Panc1 (cell line): ENCODE results near the gene NUSAP1. TPM values are rescaled to one million over a fixed set of nuclear protein-coding genes. Genes with fewer than 3 reads are reported as not detected.
A peak's percentile ranks its signal among the peaks of the same experiment; 100 is the strongest.

Source experiments
- ATAC-seq: fragments of 200-7000 bp; cut with Tn5 transposase; 2 replicates; pipeline ENCODE4 v1.9.1; 2020; ENCODE audit warnings: mild to moderate bottlenecking, moderate library complexity
- BruUV-seq: library from RNA; stranded (reverse); fragments of 400-500 nt; replicated peaks from 2 replicates; lab custom pipeline; 2021; lab: Mats Ljungman, UMichigan
- CTCF ChIA-PET: fragments of 300-600 bp; sonication (Branson Sonifier 250); formaldehyde crosslinking; loops from one replicate; lab custom pipeline; 2022; ENCODE audit warnings: antibody characterized with exemption; lab: Charles Lee
- POLR2A ChIA-PET: fragments of 300-600 bp; sonication (Branson Sonifier 250); formaldehyde crosslinking; loops from one replicate; lab custom pipeline; 2022; ENCODE audit warnings: antibody characterized with exemption; lab: Charles Lee
- DNase-seq: peaks from one replicate; pipeline ENCODE4 v3.0.0-alpha.2; 2010; ENCODE audit warnings: low read depth, low spot score
- H3K27ac ChIP-seq: 2 replicates; pipeline ENCODE4 v1.5.1; 2011; ENCODE audit warnings: mild to moderate bottlenecking, low read length, inconsistent platforms
- H3K27me3 ChIP-seq: fragments of 200-500 bp; sonication (Bioruptor generic); 2 replicates; pipeline ENCODE4 v1.6.0; 2014; ENCODE audit warnings: low read length, inconsistent platforms; ENCODE audit not compliant: control insufficient read depth, insufficient read depth
- H3K36me3 ChIP-seq: fragments of 200-500 bp; sonication (Bioruptor generic); 2 replicates; pipeline ENCODE4 v1.5.1; 2014; ENCODE audit warnings: inconsistent platforms, mild to moderate bottlenecking, low read length, moderate library complexity; ENCODE audit not compliant: control insufficient read depth, insufficient read depth
- H3K4me1 ChIP-seq: 2 replicates; pipeline ENCODE4 v1.5.1; 2011; ENCODE audit warnings: inconsistent platforms, mild to moderate bottlenecking, low read length, moderate library complexity; ENCODE audit not compliant: control insufficient read depth, insufficient read depth
- H3K4me3 ChIP-seq, 2 experiments: 2 replicates each; pipeline ENCODE4 v1.5.1; 2011 to 2012; ENCODE audit warnings: low read depth in 2 of 2, low read length in 2 of 2, mild to moderate bottlenecking in 2 of 2, inconsistent platforms in 1 of 2, moderate library complexity in 1 of 2
- H3K9me3 ChIP-seq: fragments of 200-500 bp; sonication (Bioruptor generic); 2 replicates; pipeline ENCODE4 v1.5.1; 2014; ENCODE audit warnings: low read depth, mild to moderate bottlenecking, inconsistent platforms, low read length, moderate library complexity; ENCODE audit not compliant: control insufficient read depth, insufficient read depth
- CTCF ChIP-seq: fragments of 450-650 bp; IDR thresholded peaks from 2 replicates; pipeline ENCODE4 v1.5.1; 2017; ENCODE audit warnings: mild to moderate bottlenecking
- POLR2AphosphoS5 ChIP-seq: IDR thresholded peaks from 2 replicates; pipeline ENCODE4 v1.6.1; 2012; ENCODE audit warnings: mild to moderate bottlenecking, low read depth, low read length, moderate library complexity
- SIN3A ChIP-seq: IDR thresholded peaks from 2 replicates; pipeline ENCODE4 v1.6.1; 2012; ENCODE audit warnings: low read depth, mild to moderate bottlenecking, low read length, moderate library complexity, borderline replicate concordance; ENCODE audit not compliant: insufficient read depth
- TCF7L2 ChIP-seq: IDR thresholded peaks from 2 replicates; pipeline ENCODE4 v1.6.1; 2011; ENCODE audit warnings: mild to moderate bottlenecking, low read depth, low read length, inconsistent platforms
- in situ Hi-C: cut with HindIII; loops from 2 replicates; pipeline ENCODE4 v1.10.0; 2016; ENCODE audit warnings: low sequenced_read_pairs, low pct_unique_long_range_greater_than_20kb
- intact Hi-C: fragments of 100-400 bp; cut with micrococcal nuclease; formaldehyde crosslinking; loops from one replicate; pipeline ENCODE4 v1.10.0; 2022; ENCODE audit not compliant: unreplicated experiment
- total RNA-seq: library from RNA; stranded (reverse); gene quantifications from one replicate; pipeline ENCODE4 v1.2.1, GENCODE V29; 2021; ENCODE audit not compliant: unreplicated experiment
- TF ChIP-seq, protein P1 (sequence below), 2 experiments: IDR thresholded peaks; 2 replicates each; pipeline ENCODE4 v1.6.1; 2011 to 2012; ENCODE audit warnings: low read depth in 2 of 2, control low read depth in 1 of 2, low read length in 1 of 2, mild to moderate bottlenecking in 1 of 2, moderate library complexity in 1 of 2; ENCODE audit not compliant: insufficient read depth in 1 of 2

Gene NUSAP1
- total RNA-seq, 1 experiment from 2014 or later = 127 TPM

DNA sequence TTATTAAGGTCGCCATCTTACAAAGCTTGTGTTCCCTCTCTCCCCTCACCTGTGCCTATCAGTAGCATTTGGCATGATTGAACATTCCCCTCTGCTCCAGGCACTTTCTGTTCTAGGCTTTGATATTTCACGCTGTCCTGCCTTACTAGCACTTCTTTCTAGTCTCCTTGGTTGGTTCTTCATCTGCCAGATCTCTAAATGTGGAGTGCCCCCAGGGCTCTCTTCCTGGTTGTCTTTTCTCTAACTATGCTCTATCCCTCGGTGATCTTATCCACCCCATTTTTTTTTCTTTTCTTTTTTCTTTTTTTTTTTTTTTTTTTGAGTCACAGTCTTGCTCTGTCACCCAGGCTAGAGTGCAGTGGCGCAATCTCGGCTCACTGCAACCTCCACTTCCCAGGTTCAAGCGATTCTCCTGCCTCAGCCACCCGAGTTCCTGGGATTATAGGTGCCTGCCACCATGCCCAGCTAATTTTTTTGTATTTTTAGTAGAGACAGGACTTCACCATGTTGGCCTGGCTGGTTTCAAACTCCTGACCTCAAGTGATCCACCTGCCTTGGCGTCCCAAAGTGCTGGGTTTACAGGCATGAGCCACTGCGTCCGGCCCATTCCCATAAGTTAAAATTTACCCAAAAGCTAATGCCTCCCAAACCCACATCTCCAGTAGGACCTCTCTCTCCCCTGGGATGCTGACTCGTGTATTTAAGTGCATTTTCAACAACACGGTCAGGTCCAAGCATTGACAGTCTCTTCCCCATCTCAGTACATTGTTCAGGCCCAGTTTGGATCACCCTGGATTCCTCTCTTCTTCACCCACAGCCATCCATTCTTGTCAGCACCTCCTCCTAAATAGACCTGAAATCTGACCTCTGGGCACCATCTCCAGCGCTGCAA lies 5.2 kb downstream of the NUSAP1 start:
- no TSS peak for BruUV-seq
- no peak for ATAC-seq
- no peak for DNase-seq
- peaks cover 16% of the 10 kb centered on the region for H3K36me3 ChIP-seq
- TF ChIP-seq, protein P1, sequence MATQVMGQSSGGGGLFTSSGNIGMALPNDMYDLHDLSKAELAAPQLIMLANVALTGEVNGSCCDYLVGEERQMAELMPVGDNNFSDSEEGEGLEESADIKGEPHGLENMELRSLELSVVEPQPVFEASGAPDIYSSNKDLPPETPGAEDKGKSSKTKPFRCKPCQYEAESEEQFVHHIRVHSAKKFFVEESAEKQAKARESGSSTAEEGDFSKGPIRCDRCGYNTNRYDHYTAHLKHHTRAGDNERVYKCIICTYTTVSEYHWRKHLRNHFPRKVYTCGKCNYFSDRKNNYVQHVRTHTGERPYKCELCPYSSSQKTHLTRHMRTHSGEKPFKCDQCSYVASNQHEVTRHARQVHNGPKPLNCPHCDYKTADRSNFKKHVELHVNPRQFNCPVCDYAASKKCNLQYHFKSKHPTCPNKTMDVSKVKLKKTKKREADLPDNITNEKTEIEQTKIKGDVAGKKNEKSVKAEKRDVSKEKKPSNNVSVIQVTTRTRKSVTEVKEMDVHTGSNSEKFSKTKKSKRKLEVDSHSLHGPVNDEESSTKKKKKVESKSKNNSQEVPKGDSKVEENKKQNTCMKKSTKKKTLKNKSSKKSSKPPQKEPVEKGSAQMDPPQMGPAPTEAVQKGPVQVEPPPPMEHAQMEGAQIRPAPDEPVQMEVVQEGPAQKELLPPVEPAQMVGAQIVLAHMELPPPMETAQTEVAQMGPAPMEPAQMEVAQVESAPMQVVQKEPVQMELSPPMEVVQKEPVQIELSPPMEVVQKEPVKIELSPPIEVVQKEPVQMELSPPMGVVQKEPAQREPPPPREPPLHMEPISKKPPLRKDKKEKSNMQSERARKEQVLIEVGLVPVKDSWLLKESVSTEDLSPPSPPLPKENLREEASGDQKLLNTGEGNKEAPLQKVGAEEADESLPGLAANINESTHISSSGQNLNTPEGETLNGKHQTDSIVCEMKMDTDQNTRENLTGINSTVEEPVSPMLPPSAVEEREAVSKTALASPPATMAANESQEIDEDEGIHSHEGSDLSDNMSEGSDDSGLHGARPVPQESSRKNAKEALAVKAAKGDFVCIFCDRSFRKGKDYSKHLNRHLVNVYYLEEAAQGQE (IDR thresholded peaks at IDR 0.05; ENCODE audit: insufficient read depth in 1 of 2, low read depth in 2 of 2, low read length in 1 of 2) = no peak
- TF ChIP-seq TCF7L2 (no peak), POLR2AphosphoS5 (no peak), CTCF (no peak), SIN3A (no peak)
- H3K4me1 ChIP-seq = peaks cover 3% of the 10 kb centered on the region; the same call in 1 of the 2 replicates
- POLR2A ChIA-PET = no interaction called here
- CTCF ChIA-PET = no interaction called here
- no peaks in the 10 kb centered on the region for H3K27me3 ChIP-seq
- intact Hi-C loops (no loop called here), in situ Hi-C loops (no loop called here)
- H3K9me3 ChIP-seq = no peaks in the 10 kb centered on the region
- no peak overlapping the region for H3K4me3 ChIP-seq
- H3K27ac ChIP-seq = peak overlapping the region; percentile 52; the same call in 1 of the 2 replicates

GRCh38 chr15:41340189-41340695 lies 7.6 kb downstream of the NUSAP1 start:
- Histone ChIP-seq H3K36me3 (peaks cover 17% of the 10 kb centered on the region; the same call in 1 of the 2 replicates), H3K4me3 (no peak overlapping the region), H3K27ac (no peak overlapping the region), H3K9me3 (no peaks in the 10 kb centered on the region), H3K27me3 (no peaks in the 10 kb centered on the region), H3K4me1 (peaks cover 3% of the 10 kb centered on the region; the same call in 1 of the 2 replicates)
- CTCF ChIA-PET = no interaction called here
- no peak for ATAC-seq
- no TSS peak for BruUV-seq
- no peak for DNase-seq
- no peak for TF ChIP-seq SIN3A
- in situ Hi-C loops (no loop called here), intact Hi-C loops (no loop called here)
- POLR2A ChIA-PET = no interaction called here

GRCh38 chr15:41341519-41341918 lies 8.8 kb downstream of the NUSAP1 start:
- CTCF ChIA-PET = no interaction called here
- no peak for ATAC-seq
- Histone ChIP-seq H3K36me3 (peaks cover 13% of the 10 kb centered on the region; the same call in 1 of the 2 replicates), H3K27me3 (no peaks in the 10 kb centered on the region), H3K27ac (no peak overlapping the region), H3K4me3 (no peak overlapping the region), H3K4me1 (peaks cover 3% of the 10 kb centered on the region; the same call in 1 of the 2 replicates), H3K9me3 (no peaks in the 10 kb centered on the region)
- intact Hi-C loops = no loop called here
- BruUV-seq = no TSS peak
- POLR2A ChIA-PET = no interaction called here
- no peak for DNase-seq
- in situ Hi-C loops = no loop called here
- TF ChIP-seq, protein P1 (IDR thresholded peaks at IDR 0.05; ENCODE audit: insufficient read depth in 1 of 2, low read depth in 2 of 2, low read length in 1 of 2) = no peak
- no peak for TF ChIP-seq TCF7L2
- no peak for TF ChIP-seq SIN3A
- no peak for TF ChIP-seq CTCF
- TF ChIP-seq POLR2AphosphoS5 = no peak
